Ascending aorta (tissue), 2 donors: ENCODE measurements around the gene TGFB1. TPM values are rescaled to one million over a fixed set of nuclear protein-coding genes. Genes with fewer than 3 reads are reported as not detected.

Source experiments
- DNase-seq, 2 donors: peaks; one replicate each; pipeline ENCODE4 v3.0.0-alpha.2; 2019; ENCODE audit warnings: low spot score in 2 of 2
- H3K27ac ChIP-seq, 2 donors: fragments of 200-600 bp; sonication (generic); one replicate each; pipeline ENCODE4 v1.5.1; 2016 to 2017; ENCODE audit warnings: mild to moderate bottlenecking in 1 of 2
- H3K27me3 ChIP-seq: fragments of 200-600 bp; sonication (generic); one replicate; pipeline ENCODE4 v1.5.1; 2017
- H3K36me3 ChIP-seq, 2 donors: fragments of 200-600 bp; sonication (generic); one replicate each; pipeline ENCODE4 v1.5.1; 2016
- H3K4me1 ChIP-seq, 2 donors: fragments of 200-600 bp; sonication (generic); one replicate each; pipeline ENCODE4 v1.5.1; 2016 to 2017; ENCODE audit warnings: mild to moderate bottlenecking in 1 of 2
- H3K4me3 ChIP-seq, 2 donors: fragments of 200-600 bp; sonication (generic); one replicate each; pipeline ENCODE4 v1.5.1; 2016 to 2017; ENCODE audit warnings: mild to moderate bottlenecking in 1 of 2
- H3K9me3 ChIP-seq, 2 donors: fragments of 200-600 bp; sonication (generic); one replicate each; pipeline ENCODE4 v1.5.1; 2016
- CTCF ChIP-seq, 3 experiments: fragments of 200-600 bp in 2 of 3; fragments of 450-650 bp in 1 of 3; sonication (generic) in 2 of 3; IDR thresholded peaks; one replicate each; pipeline ENCODE4 v1.5.1; 2016 to 2019; ENCODE audit warnings: antibody characterized with exemption in 3 of 3, mild to moderate bottlenecking in 1 of 3, moderate library complexity in 1 of 3
- intact Hi-C: fragments of 100-400 bp; cut with DNase I; formaldehyde crosslinking; loops from one replicate; pipeline ENCODE4 v1.15.1; 2023
- total RNA-seq: library from RNA; depleted of rRNA; stranded (reverse); fragments of >200 nt; gene quantifications from one replicate; pipeline ENCODE4 v1.1.0, GENCODE V29; 2016

Gene TGFB1
- total RNA-seq, 1 donor from 2014 or later, result 103 TPM

- Histone ChIP-seq H3K36me3 (peaks cover 31 to 40% of the 10 kb centered on the region in 2 donors), H3K4me3 (no peak overlapping the region), H3K27me3 (no peaks in the 10 kb centered on the region), H3K4me1 (peaks cover 35 to 58% of the 10 kb centered on the region in 2 donors), H3K9me3 (no peaks in the 10 kb centered on the region), H3K27ac (peak overlapping the region; percentile 85 to 97)
- no peak for DNase-seq
- TF ChIP-seq CTCF (IDR thresholded peaks at IDR 0.05), result no peak
- intact Hi-C loops, result loop anchor here (5.0 kb wide), 1 partner anchor 105 kb away; the partner anchor contains the start of gene B3GNT8
These were observed 31.3 kb downstream of the TGFB1 start for GRCh38 chr19:41322451-41322850.

- H3K9me3 ChIP-seq, result no peaks in the 10 kb centered on the region
- H3K4me3 ChIP-seq, result no peak overlapping the region
- peak; percentile 61 to 70 (median 68) for TF ChIP-seq CTCF (IDR thresholded peaks at IDR 0.05)
- no peaks in the 10 kb centered on the region for H3K27me3 ChIP-seq
- intact Hi-C loops, result loop anchor here (5.0 kb wide), 1 partner anchor 106 kb away; the partner anchor contains the start of gene B3GNT8
- peaks cover 38 to 48% of the 10 kb centered on the region in 2 donors for H3K36me3 ChIP-seq
- peaks cover 35 to 52% of the 10 kb centered on the region in 2 donors for H3K4me1 ChIP-seq
- peak overlapping the region; percentile 85 to 97 for H3K27ac ChIP-seq
- no peak for DNase-seq
These were observed 32.0 kb downstream of the TGFB1 start for GRCh38 chr19:41321600-41322270.

GRCh38 chr19:41321204-41321599 lies 32.5 kb downstream of the TGFB1 start:
- H3K4me1 ChIP-seq, result peaks cover 33 to 47% of the 10 kb centered on the region in 2 donors
- intact Hi-C loops, result loop anchor here (5.0 kb wide), 1 partner anchor 106 kb away; the partner anchor contains the start of gene B3GNT8
- H3K27ac ChIP-seq, result peak overlapping the region; percentile 85 to 97
- no peak for TF ChIP-seq CTCF (IDR thresholded peaks at IDR 0.05)
- H3K4me3 ChIP-seq, result no peak overlapping the region
- no peak for DNase-seq
- no peaks in the 10 kb centered on the region for H3K9me3 ChIP-seq
- H3K36me3 ChIP-seq, result peaks cover 42 to 53% of the 10 kb centered on the region in 2 donors
- H3K27me3 ChIP-seq, result no peaks in the 10 kb centered on the region

GRCh38 chr19:41320568-41320967 lies 33.2 kb downstream of the TGFB1 start:
- H3K9me3 ChIP-seq, result no peaks in the 10 kb centered on the region
- no peak for DNase-seq
- H3K27me3 ChIP-seq, result no peaks in the 10 kb centered on the region
- intact Hi-C loops, result loop anchor here (5.0 kb wide), 1 partner anchor 107 kb away; the partner anchor contains the start of gene B3GNT8
- no peak overlapping the region for H3K27ac ChIP-seq
- peaks cover 29 to 40% of the 10 kb centered on the region in 2 donors for H3K4me1 ChIP-seq
- H3K36me3 ChIP-seq, result peaks cover 42 to 59% of the 10 kb centered on the region in 2 donors
- H3K4me3 ChIP-seq, result no peak overlapping the region
- no peak for TF ChIP-seq CTCF (IDR thresholded peaks at IDR 0.05)

GRCh38 chr19:41320185-41320518 lies 33.6 kb downstream of the TGFB1 start:
- intact Hi-C loops, result loop anchor here (5.0 kb wide), 1 partner anchor 107 kb away; the partner anchor contains the start of gene B3GNT8
- H3K4me3 ChIP-seq, result no peak overlapping the region

More at GRCh38 chr19:41320185-41320518, 33.6 kb downstream of the TGFB1 start:
- Histone ChIP-seq H3K27ac (no peak overlapping the region), H3K27me3 (no peaks in the 10 kb centered on the region), H3K4me1 (peaks cover 28 to 37% of the 10 kb centered on the region in 2 donors), H3K9me3 (no peaks in the 10 kb centered on the region), H3K36me3 (peaks cover 42 to 62% of the 10 kb centered on the region in 2 donors)
- no peak for TF ChIP-seq CTCF (IDR thresholded peaks at IDR 0.05)
- no peak for DNase-seq
